Caco-2 (cell line): ENCODE data around the gene CEP97. TPM values are rescaled to one million over a fixed set of nuclear protein-coding genes. Genes with fewer than 3 reads are reported as not detected.
"Not testable (repeated sequence)": the region's sequence is repeated elsewhere in the genome, so short reads cannot be mapped to it uniquely, and the experiment has no call there.

Experiments used
- BruUV-seq: library from RNA; stranded (reverse); fragments of 400-500 nt; replicated peaks from 2 replicates; lab custom pipeline; 2021; lab: Mats Ljungman, UMichigan
- CTCF ChIA-PET: fragments of 300-600 bp; sonication (Branson Sonifier 250); formaldehyde crosslinking; loops from one replicate; lab custom pipeline; 2022; ENCODE audit warnings: antibody characterized with exemption; lab: Charles Lee
- POLR2A ChIA-PET: fragments of 300-600 bp; sonication (Branson Sonifier 250); formaldehyde crosslinking; loops from one replicate; lab custom pipeline; 2022; ENCODE audit warnings: antibody characterized with exemption; lab: Charles Lee
- DNase-seq, 2 experiments: peaks; one replicate each; pipeline versions ENCODE4 v3.0.0 to v3.0.0-alpha.2; 2020 to 2022
- H3K27me3 ChIP-seq: replicated peaks from 2 replicates; pipeline ENCODE4 v1.6.0; 2011; ENCODE audit warnings: low read length; ENCODE audit not compliant: control insufficient read depth, insufficient read depth
- H3K36me3 ChIP-seq: 2 replicates; pipeline ENCODE4 v1.5.1; 2011; ENCODE audit warnings: low read length; ENCODE audit not compliant: control insufficient read depth, insufficient read depth
- H3K4me1 ChIP-seq: fragments of 250-450 bp; sonication (Bioruptor Pico); 2 replicates; pipeline ENCODE4 v1.5.1; 2020; ENCODE audit warnings: mild to moderate bottlenecking
- H3K4me3 ChIP-seq: 2 replicates; pipeline ENCODE4 v1.5.1; 2011; ENCODE audit warnings: low read depth, mild to moderate bottlenecking, control low read depth, low read length
- H3K9me3 ChIP-seq: fragments of 250-450 bp; sonication (Bioruptor Pico); 2 replicates; pipeline ENCODE4 v1.5.1; 2020; ENCODE audit warnings: mild to moderate bottlenecking, moderate library complexity
- H3K27ac Mint-ChIP-seq: one replicate; pipeline ENCODE4 v1.8.0; 2022; ENCODE audit warnings: mixed read lengths; ENCODE audit not compliant: unreplicated experiment
- H3K27me3 Mint-ChIP-seq: one replicate; pipeline ENCODE4 v1.8.0; 2022; ENCODE audit warnings: mixed read lengths; ENCODE audit not compliant: insufficient read depth, unreplicated experiment
- H3K36me3 Mint-ChIP-seq: one replicate; pipeline ENCODE4 v1.8.0; 2022; ENCODE audit warnings: mild to moderate bottlenecking, mixed read lengths; ENCODE audit not compliant: insufficient read depth, unreplicated experiment
- H3K4me1 Mint-ChIP-seq: one replicate; pipeline ENCODE4 v1.8.0; 2022; ENCODE audit warnings: low read depth, mixed read lengths; ENCODE audit not compliant: unreplicated experiment
- H3K4me3 Mint-ChIP-seq: one replicate; pipeline ENCODE4 v1.8.0; 2022; ENCODE audit warnings: mild to moderate bottlenecking, moderate library complexity, mixed read lengths; ENCODE audit not compliant: unreplicated experiment
- H3K9me3 Mint-ChIP-seq: one replicate; pipeline ENCODE4 v1.8.0; 2022; ENCODE audit warnings: mixed read lengths; ENCODE audit not compliant: unreplicated experiment
- CTCF ChIP-seq, 2 experiments: fragments of 200-600 bp in 1 of 2; IDR thresholded peaks; 1 replicate in 1 of 2; 2 replicates in 1 of 2; pipeline versions ENCODE4 v1.5.1 to v1.8.0; 2011 to 2022; ENCODE audit warnings: antibody characterized with exemption in 1 of 2, control low read depth in 1 of 2, inconsistent platforms in 1 of 2, low read depth in 1 of 2, low read length in 1 of 2, mild to moderate bottlenecking in 1 of 2, moderate library complexity in 1 of 2; ENCODE audit not compliant: insufficient read depth in 1 of 2, severe bottlenecking in 1 of 2, unreplicated experiment in 1 of 2
- intact Hi-C: fragments of 100-400 bp; cut with micrococcal nuclease; formaldehyde crosslinking; loops from one replicate; pipeline ENCODE4 v1.10.0; 2022; ENCODE audit not compliant: unreplicated experiment
- total RNA-seq: library from RNA; stranded (reverse); gene quantifications from 2 replicates; pipeline ENCODE4 v1.2.3, GENCODE V29; 2022

CEP97 gene
- total RNA-seq, 1 experiment from 2014 or later = 4.3 TPM

GRCh38 chr3:101762041-101762646 is 37.7 kb downstream of the CEP97 start:
- Histone ChIP-seq H3K4me1 (no peaks in the 10 kb centered on the region), H3K27me3 (no peaks in the 10 kb centered on the region), H3K4me3 (no peak overlapping the region), H3K36me3 (no peaks in the 10 kb centered on the region), H3K9me3 (no peaks in the 10 kb centered on the region)
- Mint-ChIP-seq H3K4me1 (no peaks in the 10 kb centered on the region), H3K27ac (no peak overlapping the region), H3K4me3 (no peak overlapping the region), H3K36me3 (no peaks in the 10 kb centered on the region), H3K9me3 (no peaks in the 10 kb centered on the region), H3K27me3 (no peaks in the 10 kb centered on the region)
- ChIA-PET CTCF (no interaction called here), POLR2A (no interaction called here)
- BruUV-seq = no TSS peak
- no peak for TF ChIP-seq CTCF (IDR thresholded peaks at IDR 0.05; ENCODE audit: insufficient read depth in 1 of 2, low read depth in 1 of 2, low read length in 1 of 2, severe bottlenecking in 1 of 2, unreplicated experiment in 1 of 2)
- no peak for DNase-seq
- intact Hi-C loops = no loop called here

GRCh38 chr3:101777745-101778281 is 53.4 kb downstream of the CEP97 start:
- H3K4me1 Mint-ChIP-seq, H3K9me3 Mint-ChIP-seq, CTCF ChIA-PET, H3K27ac Mint-ChIP-seq, H3K4me1 ChIP-seq, H3K36me3 Mint-ChIP-seq, H3K36me3 ChIP-seq, H3K4me3 ChIP-seq, H3K27me3 ChIP-seq, POLR2A ChIA-PET, H3K27me3 Mint-ChIP-seq, H3K9me3 ChIP-seq, H3K4me3 Mint-ChIP-seq, BruUV-seq, DNase-seq: not testable (repeated sequence)
- intact Hi-C loops = loop anchor here (10.0 kb wide), 1 partner anchor 83 kb away; no protein-coding TSS in a partner anchor

GRCh38 chr3:101778385-101779046 is 54.1 kb downstream of the CEP97 start:
- no peaks in the 10 kb centered on the region for H3K36me3 Mint-ChIP-seq
- H3K36me3 ChIP-seq = no peaks in the 10 kb centered on the region
- no peaks in the 10 kb centered on the region for H3K9me3 ChIP-seq
- no peak for TF ChIP-seq CTCF (IDR thresholded peaks at IDR 0.05; ENCODE audit: insufficient read depth in 1 of 2, low read depth in 1 of 2, low read length in 1 of 2, severe bottlenecking in 1 of 2, unreplicated experiment in 1 of 2)
- intact Hi-C loops = loop anchor here (10.0 kb wide), 1 partner anchor 84 kb away; no protein-coding TSS in a partner anchor
- ChIA-PET POLR2A (no interaction called here), CTCF (interaction anchor here (0.6 to 1.0 kb wide), 2 partner anchors 91 to 102 kb away, joined by 3 read pairs; no protein-coding TSS in a partner anchor)
- H3K4me1 Mint-ChIP-seq = peaks cover 5% of the 10 kb centered on the region
- no TSS peak for BruUV-seq
- H3K9me3 Mint-ChIP-seq = no peaks in the 10 kb centered on the region
- H3K4me3 ChIP-seq = peak overlapping the region; percentile 71
- H3K27ac Mint-ChIP-seq = peak overlapping the region; percentile 44
- no peaks in the 10 kb centered on the region for H3K27me3 ChIP-seq
- no peaks in the 10 kb centered on the region for H3K27me3 Mint-ChIP-seq
- peaks cover 4% of the 10 kb centered on the region; the same call in 1 of the 2 replicates for H3K4me1 ChIP-seq
- peak overlapping the region; percentile 89 for H3K4me3 Mint-ChIP-seq
- no peak for DNase-seq
